GM13976 (cell line): Measurements from ENCODE around the gene IKZF2.

Experiments
- DNase-seq: peaks from one replicate; pipeline ENCODE4 v3.0.0; 2012; ENCODE audit warnings: low spot score
- in situ Hi-C: fragments of 300-500 bp; cut with MboI; formaldehyde crosslinking; loops from one replicate; pipeline ENCODE4 v1.12.0; 2022; ENCODE audit warnings: low sequenced_read_pairs, mixed read lengths, inconsistent platforms; ENCODE audit not compliant: unreplicated experiment
- TF ChIP-seq, protein P1 (sequence below): IDR thresholded peaks from 2 replicates; pipeline ENCODE4 v1.5.1; 2012; ENCODE audit warnings: borderline replicate concordance, mild to moderate bottlenecking; ENCODE audit not compliant: insufficient read depth; ENCODE audit errors: extremely low read depth, missing control alignments, control extremely low read depth

IKZF2 gene

DNA sequence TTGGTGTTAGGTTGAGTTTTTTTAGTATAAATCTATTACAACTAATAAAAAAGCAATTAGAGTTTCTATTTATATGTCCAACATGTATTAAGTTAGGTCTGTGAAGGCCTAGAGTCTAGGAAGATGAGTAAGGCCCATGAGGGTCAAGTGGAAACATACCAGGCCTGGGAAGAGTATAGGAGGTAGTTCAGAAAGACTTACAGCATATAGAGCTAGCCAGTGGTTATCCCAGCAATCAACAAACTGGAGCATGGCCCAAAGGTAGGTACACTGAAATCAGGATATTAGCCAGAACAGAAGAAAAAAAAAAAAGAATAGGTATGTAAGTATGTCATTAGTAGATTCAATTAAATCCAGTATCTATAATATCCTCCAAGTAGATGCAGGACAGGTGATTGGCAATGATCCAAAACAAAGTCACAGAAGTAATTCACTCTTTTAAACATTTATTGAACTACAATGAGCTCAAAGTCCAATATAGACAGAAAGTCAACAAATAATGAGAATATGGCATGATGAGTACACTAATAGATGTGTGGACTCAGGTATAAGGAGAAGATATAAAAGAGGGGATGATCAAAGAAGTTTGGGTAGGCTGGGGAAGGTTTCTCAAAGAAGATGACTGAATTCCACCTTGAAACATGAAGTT, 70.3 kb downstream of the IKZF2 start:
- DNase-seq, result no peak
- TF ChIP-seq, protein P1, sequence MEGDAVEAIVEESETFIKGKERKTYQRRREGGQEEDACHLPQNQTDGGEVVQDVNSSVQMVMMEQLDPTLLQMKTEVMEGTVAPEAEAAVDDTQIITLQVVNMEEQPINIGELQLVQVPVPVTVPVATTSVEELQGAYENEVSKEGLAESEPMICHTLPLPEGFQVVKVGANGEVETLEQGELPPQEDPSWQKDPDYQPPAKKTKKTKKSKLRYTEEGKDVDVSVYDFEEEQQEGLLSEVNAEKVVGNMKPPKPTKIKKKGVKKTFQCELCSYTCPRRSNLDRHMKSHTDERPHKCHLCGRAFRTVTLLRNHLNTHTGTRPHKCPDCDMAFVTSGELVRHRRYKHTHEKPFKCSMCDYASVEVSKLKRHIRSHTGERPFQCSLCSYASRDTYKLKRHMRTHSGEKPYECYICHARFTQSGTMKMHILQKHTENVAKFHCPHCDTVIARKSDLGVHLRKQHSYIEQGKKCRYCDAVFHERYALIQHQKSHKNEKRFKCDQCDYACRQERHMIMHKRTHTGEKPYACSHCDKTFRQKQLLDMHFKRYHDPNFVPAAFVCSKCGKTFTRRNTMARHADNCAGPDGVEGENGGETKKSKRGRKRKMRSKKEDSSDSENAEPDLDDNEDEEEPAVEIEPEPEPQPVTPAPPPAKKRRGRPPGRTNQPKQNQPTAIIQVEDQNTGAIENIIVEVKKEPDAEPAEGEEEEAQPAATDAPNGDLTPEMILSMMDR, result no peak
- in situ Hi-C loops, result no loop called here

DNA sequence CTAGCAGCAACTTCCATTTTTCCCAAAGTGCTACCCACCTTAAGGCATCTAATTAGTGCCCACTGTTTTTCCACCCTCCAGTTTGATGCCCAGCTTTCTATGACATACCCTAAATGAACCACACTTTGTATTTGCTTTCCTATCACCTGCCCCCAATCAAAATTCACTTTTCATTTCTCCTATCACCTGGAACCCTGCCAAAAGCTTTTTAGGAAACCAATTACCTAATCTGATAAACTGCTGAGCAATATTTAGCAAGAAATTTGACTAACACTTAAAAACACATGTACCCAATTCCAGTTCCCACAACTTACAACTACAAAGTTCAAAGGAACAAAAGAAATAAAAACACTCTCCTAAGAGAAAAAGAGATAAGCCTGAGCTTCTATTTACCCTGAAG, 71.7 kb downstream of the IKZF2 start:
- DNase-seq, result no peak
- TF ChIP-seq, protein P1, result no peak
- in situ Hi-C loops, result no loop called here

DNA sequence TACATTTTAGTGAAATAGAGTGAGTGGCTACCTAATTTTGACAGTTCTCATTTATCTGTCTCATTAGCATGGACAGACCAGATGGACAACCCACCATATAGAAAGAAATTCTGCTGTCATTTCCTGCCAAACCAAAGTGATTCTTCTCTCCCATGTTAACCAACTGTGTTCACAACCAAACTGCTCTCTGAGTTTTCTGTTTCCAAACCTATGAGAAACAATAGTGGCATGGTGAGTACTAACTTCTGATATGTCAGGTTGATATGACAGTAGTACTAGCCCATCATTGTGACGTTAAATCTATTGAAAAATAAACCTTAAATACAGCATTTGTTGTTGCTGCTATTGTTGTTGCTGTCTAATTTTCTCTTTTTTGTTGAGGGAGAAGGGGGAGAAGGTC, 72.7 kb downstream of the IKZF2 start:
- TF ChIP-seq, protein P1, result no peak
- DNase-seq, result no peak
- in situ Hi-C loops, result no loop called here

DNA sequence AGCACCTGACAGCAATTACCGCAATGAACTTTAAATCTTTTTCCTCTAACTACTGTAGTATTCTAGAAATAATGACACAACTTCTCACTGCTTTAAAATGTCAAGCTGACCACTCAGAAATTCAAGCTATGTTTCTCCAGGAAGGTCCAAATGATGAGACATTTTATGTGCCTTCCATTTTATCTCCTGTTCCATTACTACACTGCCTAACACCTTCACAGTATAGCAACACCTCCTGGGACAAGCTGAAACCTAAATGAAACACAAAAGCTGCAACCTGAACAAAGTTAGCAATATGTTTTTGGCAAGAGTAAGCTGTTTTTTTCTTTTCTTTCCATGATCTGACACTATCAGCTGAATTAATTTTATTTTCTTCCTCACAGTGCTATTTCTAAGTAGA, 81.9 kb downstream of the IKZF2 start:
- TF ChIP-seq, protein P1, result no peak
- DNase-seq, result no peak
- in situ Hi-C loops, result no loop called here

DNA sequence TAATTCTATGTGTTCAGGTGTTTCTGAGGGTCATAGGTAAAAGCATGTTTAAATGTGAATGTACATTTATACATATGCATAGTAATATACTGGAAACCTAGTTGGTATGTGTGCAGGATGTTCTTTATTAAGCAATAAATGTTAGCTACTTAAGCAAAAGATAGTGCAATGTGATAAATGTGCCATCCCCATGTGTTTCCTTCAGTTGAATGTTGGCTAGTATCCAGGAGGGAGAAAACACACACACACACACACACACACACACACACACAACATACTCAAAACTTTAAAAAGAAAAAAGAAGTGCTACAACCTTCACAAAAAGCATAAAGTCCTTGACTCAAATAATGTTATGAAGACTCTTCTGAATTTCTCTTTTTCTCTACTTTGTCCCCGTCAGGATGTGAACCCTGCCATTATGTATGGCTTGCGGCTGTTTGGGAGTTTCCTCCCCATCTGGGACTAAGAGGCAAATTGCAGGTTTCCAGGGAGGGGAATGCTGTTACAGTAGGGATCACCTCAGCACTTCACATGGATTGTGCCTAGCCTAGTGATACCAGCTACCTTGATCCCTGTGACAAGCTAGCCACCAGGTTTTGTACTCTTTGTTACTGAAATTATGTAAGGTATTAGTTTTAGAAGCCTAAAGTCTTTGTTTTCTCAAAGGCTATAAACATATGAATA, 82.6 kb downstream of the IKZF2 start:
- TF ChIP-seq, protein P1, result no peak
- DNase-seq, result no peak
- in situ Hi-C loops, result no loop called here

DNA sequence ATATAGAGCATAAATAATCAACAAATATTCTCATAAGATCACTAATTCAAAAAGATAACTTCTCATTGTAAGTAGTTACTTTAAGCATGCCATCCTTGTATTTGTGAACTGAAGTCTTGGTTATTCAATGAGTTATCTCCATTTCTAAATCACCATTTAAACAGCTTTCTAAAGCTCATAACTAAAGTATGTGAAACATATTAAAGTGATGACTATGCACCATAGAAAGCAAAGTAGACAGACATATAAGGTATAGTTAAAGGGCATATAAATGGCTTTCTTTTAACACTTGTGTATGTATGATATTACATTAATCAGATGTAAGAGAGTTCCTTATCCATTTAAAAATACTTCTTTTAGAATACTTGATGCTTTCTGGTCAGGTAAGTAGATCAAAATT, 83.5 kb downstream of the IKZF2 start:
- in situ Hi-C loops, result no loop called here
- TF ChIP-seq, protein P1, result no peak
- DNase-seq, result no peak

DNA sequence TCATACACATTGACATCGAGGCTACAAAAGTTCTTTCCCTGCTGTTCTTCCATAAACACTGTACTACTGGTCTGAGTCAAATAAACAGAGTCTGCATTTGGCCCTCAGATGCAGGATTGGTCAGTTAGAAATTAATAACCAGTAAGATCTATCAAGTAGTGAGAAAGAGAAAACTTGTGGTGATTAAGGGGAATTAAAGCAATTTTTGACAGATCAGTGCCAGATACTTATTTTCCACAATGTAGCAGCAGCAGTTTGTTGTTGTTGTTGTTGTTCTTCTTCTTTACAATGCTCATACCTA, 85.0 kb downstream of the IKZF2 start:
- TF ChIP-seq, protein P1, result no peak
- in situ Hi-C loops, result no loop called here
- DNase-seq, result no peak
